K562 (cell line): ENCODE measurements around the gene WIF1. TPM values are rescaled to one million over a fixed set of nuclear protein-coding genes. Genes with fewer than 3 reads are reported as not detected.

Experiments used
- CBFA2T3 ChIP-seq: fragments of 450-650 bp; IDR thresholded peaks from 2 replicates; pipeline ENCODE4 v1.6.1; 2017
- CGGBP1 ChIP-seq: fragments of 250-450 bp; sonication (Bioruptor Pico); IDR thresholded peaks from 2 replicates; pipeline ENCODE4 v1.9.0; 2021; ENCODE audit warnings: mild to moderate bottlenecking
- EGR1 ChIP-seq: fragments of 450-650 bp; conservative IDR thresholded peaks from 2 replicates; pipeline ENCODE4 v1.6.1; 2017; ENCODE audit warnings: mild to moderate bottlenecking
- ELK3 ChIP-seq: fragments of 450-650 bp; formaldehyde crosslinking; IDR thresholded peaks from 2 replicates; pipeline ENCODE4 v1.4.0; 2020; ENCODE audit warnings: mild to moderate bottlenecking
- GMEB1 ChIP-seq: fragments of 250-450 bp; sonication (Bioruptor Pico); IDR thresholded peaks from 2 replicates; pipeline ENCODE4 v1.4.0; 2020; ENCODE audit warnings: mild to moderate bottlenecking
- HNRNPL ChIP-seq: fragments of 200-400 bp; formaldehyde crosslinking; IDR thresholded peaks from 2 replicates; pipeline ENCODE4 v1.6.1; 2017; ENCODE audit warnings: low read depth, mild to moderate bottlenecking, low read length
- MCM3 ChIP-seq: fragments of 450-650 bp; IDR thresholded peaks from 2 replicates; pipeline ENCODE4 v1.6.1; 2016
- MYBL2 ChIP-seq, 2 experiments: fragments of 450-650 bp in 1 of 2; sonication (generic) in 1 of 2; formaldehyde crosslinking in 1 of 2; IDR thresholded peaks; 2 replicates each; pipeline versions ENCODE4 v1.6.1 to v1.8.1; 2017 to 2022; ENCODE audit warnings: borderline replicate concordance in 1 of 2, inconsistent platforms in 1 of 2, low read depth in 1 of 2, mild to moderate bottlenecking in 1 of 2, missing genetic modification reagents in 1 of 2, moderate library complexity in 1 of 2
- NCOR1 ChIP-seq: fragments of 450-650 bp; IDR thresholded peaks from 2 replicates; pipeline ENCODE4 v1.6.1; 2016; ENCODE audit warnings: mild to moderate bottlenecking, moderate library complexity
- POLR2H ChIP-seq: IDR thresholded peaks from 2 replicates; pipeline ENCODE4 v1.6.1; 2016; ENCODE audit warnings: missing genetic modification characterization, low read depth, mild to moderate bottlenecking, control low read depth, missing compliant biosample characterization, moderate library complexity
- RBM14 ChIP-seq: fragments of 200-400 bp; formaldehyde crosslinking; IDR thresholded peaks from 2 replicates; pipeline ENCODE4 v1.6.1; 2018; ENCODE audit warnings: low read depth, mild to moderate bottlenecking, low read length, moderate library complexity, borderline replicate concordance; ENCODE audit not compliant: insufficient read depth
- UBTF ChIP-seq, 2 experiments: IDR thresholded peaks; 2 replicates each; pipeline ENCODE4 v1.6.1; 2012; ENCODE audit warnings: improper control_type of control experiment in 2 of 2, low read depth in 2 of 2, low read length in 2 of 2, borderline replicate concordance in 1 of 2
- YY1 ChIP-seq, 3 experiments: IDR thresholded peaks; 2 replicates each; pipeline ENCODE4 v1.6.1; 2011; ENCODE audit warnings: low read length in 2 of 3, mild to moderate bottlenecking in 2 of 3, moderate library complexity in 2 of 3, borderline replicate concordance in 1 of 3, control low read depth in 1 of 3, low read depth in 1 of 3; ENCODE audit not compliant: insufficient read depth in 3 of 3, insufficient replicate concordance in 2 of 3, control insufficient read depth in 1 of 3, insufficient read length in 1 of 3; ENCODE audit errors: extremely low read depth in 1 of 3
- ZNF197 ChIP-seq: fragments of 200-800 bp; sonication (Bioruptor generic); IDR thresholded peaks from 2 replicates; pipeline ENCODE4 v1.6.1; 2016; ENCODE audit warnings: low read depth, missing genetic modification characterization, missing compliant biosample characterization
- ZNF436 ChIP-seq: fragments of 250-450, 450-650 bp; sonication (Bioruptor Pico); formaldehyde crosslinking; IDR thresholded peaks from 2 replicates; pipeline ENCODE4 v1.7.0; 2020; ENCODE audit warnings: mild to moderate bottlenecking
- ZNF518B ChIP-seq: fragments of 250-450 bp; sonication (Bioruptor Pico); IDR thresholded peaks from 2 replicates; pipeline ENCODE4 v1.5.0; 2021; ENCODE audit warnings: mild to moderate bottlenecking, moderate library complexity
- polyA plus RNA-seq, 8 experiments: library from polyadenylated mRNA; depleted of rRNA in 4 of 8; stranded (reverse) in 5 of 8; unstranded in 3 of 8; fragments of >200 nt; fragmentation: Nextera tagmentation in 2 of 8; fragmentation: Illumina TruSeq in 1 of 8; extraction: Ambion mirVana in 2 of 8; extraction: Trizol in 1 of 8; gene quantifications; 2 replicates each; pipeline versions ENCODE4 v1.2.1 to v1.2.3, GENCODE V29; 2011 to 2014; ENCODE audit warnings: inconsistent platforms in 1 of 8, missing spikeins in 1 of 8
- total RNA-seq, 7 experiments: library from RNA; depleted of rRNA in 6 of 7; stranded (reverse); fragments of >200 nt in 6 of 7; fragmentation: Illumina TruSeq in 2 of 7; extraction: Trizol in 2 of 7; gene quantifications; 2 replicates each; pipeline versions ENCODE4 v1.2.1 to v1.2.3, GENCODE V29; 2011 to 2021; ENCODE audit warnings: low replicate concordance in 1 of 7

Gene WIF1
- total and polyA plus RNA-seq, 9 of the 15 experiments (the other 6 are each of a cell fraction or from before 2014, with no cell fraction given): not detected

- peak in 1 of 2 experiments; percentile 53; a peak in 1 of 4 replicates for TF ChIP-seq UBTF (IDR thresholded peaks at IDR 0.05; ENCODE audit: borderline replicate concordance in 1 of 2, low read depth in 2 of 2, low read length in 2 of 2)
- TF ChIP-seq YY1 (IDR thresholded peaks at IDR 0.05; ENCODE audit: borderline replicate concordance in 1 of 3, control insufficient read depth in 1 of 3, extremely low read depth in 1 of 3, insufficient read depth in 3 of 3, insufficient read length in 1 of 3, insufficient replicate concordance in 2 of 3, low read depth in 1 of 3, low read length in 2 of 3): peak; percentile 84 to 98 (median 97)
- no peak for TF ChIP-seq ZNF518B (CRISPR knock-in tag)
- no peak for TF ChIP-seq CGGBP1 (CRISPR knock-in tag)
- TF ChIP-seq MYBL2 (IDR thresholded peaks at IDR 0.05; ENCODE audit: low read depth): no peak
- no peak for TF ChIP-seq MYBL2 (CRISPR knock-in tag; IDR thresholded peaks at IDR 0.05; ENCODE audit: borderline replicate concordance)
- peak; percentile 67 for TF ChIP-seq POLR2H (tag)
- TF ChIP-seq ZNF197: no peak
- no peak for TF ChIP-seq RBM14
- TF ChIP-seq EGR1: peak; percentile 68
- no peak for TF ChIP-seq MCM3
- no peak for TF ChIP-seq ELK3 (CRISPR knock-in tag)
- no peak for TF ChIP-seq HNRNPL
- no peak for TF ChIP-seq ZNF436 (CRISPR knock-in tag)
- no peak for TF ChIP-seq NCOR1
- TF ChIP-seq GMEB1 (CRISPR knock-in tag): peak; percentile 58
- no peak for TF ChIP-seq CBFA2T3
These were observed 48.5 kb upstream of the WIF1 start, which contains the start of gene LEMD3 (continued) for GRCh38 chr12:65169320-65170208.
